Measurements from ENCODE around the gene NSA2. TPM values are rescaled to one million over a fixed set of nuclear protein-coding genes. Genes with fewer than 3 reads are reported as not detected.

Gene NSA2
- total RNA-seq, 1 experiment from 2014 or later = 108 TPM

GRCh38 chr5:74772359-74772758 is 5.3 kb downstream of the NSA2 start:
- H4K20me1 ChIP-seq (ENCODE audit: insufficient read depth) = no peaks in the 10 kb centered on the region
- no TSS peak for BruUV-seq (replicated peaks)
- H3K36me3 ChIP-seq (ENCODE audit: control insufficient read depth in 1 of 2, insufficient read depth in 2 of 2, low read length in 2 of 2) = peaks cover 28 to 57% of the 10 kb centered on the region in 2 experiments; a peak in 3 of 4 replicates
- H3K79me2 ChIP-seq (ENCODE audit: insufficient read depth, low read length) = peaks cover 31% of the 10 kb centered on the region
- no peak overlapping the region for H3K9ac ChIP-seq (ENCODE audit: low read length)
- intact Hi-C loops (cut with micrococcal nuclease) = no loop called here
- TF ChIP-seq JUND (IDR thresholded peaks at IDR 0.05) = no peak
- TF ChIP-seq ZFX (IDR thresholded peaks at IDR 0.05) = no peak
- TF ChIP-seq RAD21 (IDR thresholded peaks at IDR 0.05; ENCODE audit: low read depth) = no peak
- no peak for TF ChIP-seq SP1 (IDR thresholded peaks at IDR 0.05; ENCODE audit: low read depth)
- no peak for TF ChIP-seq MAX (IDR thresholded peaks at IDR 0.05)
- no peak for TF ChIP-seq CEBPB (IDR thresholded peaks at IDR 0.05; ENCODE audit: low read depth)
- TF ChIP-seq ZBTB33 (IDR thresholded peaks at IDR 0.05; ENCODE audit: extremely low read depth, insufficient replicate concordance, low read length) = no peak
- TF ChIP-seq REST (IDR thresholded peaks at IDR 0.05; ENCODE audit: low read depth) = no peak
- ATAC-seq = no peak
- no peak overlapping the region for H2AFZ ChIP-seq (ENCODE audit: low read depth, low read length, poor library complexity, severe bottlenecking)
- ChIA-PET POLR2A (no interaction called here), RAD21 (ENCODE audit: low non-redundant PET in 1 of 2, low total read pairs in 2 of 2, uncharacterized antibody in 2 of 2, unreplicated experiment in 2 of 2) (no interaction called here), CTCF (no interaction called here)
- no peak overlapping the region for H3K27ac ChIP-seq (ENCODE audit: low read depth, low read length)
- DNase-seq (ENCODE audit: low read depth, low spot score) = no peak
- no peaks in the 10 kb centered on the region for H3K9me3 ChIP-seq (ENCODE audit: control insufficient read depth in 1 of 2, insufficient read depth in 1 of 2, low read depth in 1 of 2, low read length in 2 of 2)
- H3K4me3 ChIP-seq (replicated peaks in 1 of 2; ENCODE audit: low read depth in 1 of 2, low read length in 2 of 2) = no peak overlapping the region
- peaks cover 5 to 7% of the 10 kb centered on the region in 2 experiments; a peak in 3 of 4 replicates for H3K4me1 ChIP-seq (ENCODE audit: control insufficient read depth in 1 of 2, insufficient read depth in 2 of 2, low read length in 2 of 2)
- no peak overlapping the region for H3K4me2 ChIP-seq (ENCODE audit: low read length)
- H3K9me2 ChIP-seq (ENCODE audit: insufficient read depth) = no peaks in the 10 kb centered on the region
- no peaks in the 10 kb centered on the region for H3K27me3 ChIP-seq (ENCODE audit: insufficient read depth, low read length)

All from HCT116 (cell line).